Neural progenitor cell (in vitro differentiated cells): ENCODE measurements around the gene RAD51B.

Source experiments
- EZH2 ChIP-seq: fragments of 200-600 bp; sonication (generic); IDR thresholded peaks from 2 replicates; pipeline ENCODE4 v1.6.1; 2017; ENCODE audit warnings: antibody characterized with exemption, mild to moderate bottlenecking, moderate library complexity
- EZH2phosphoT487 ChIP-seq: fragments of 200-600 bp; sonication (generic); IDR thresholded peaks from 2 replicates; pipeline ENCODE4 v1.6.1; 2017; ENCODE audit warnings: antibody characterized with exemption
- TF ChIP-seq, protein P1 (sequence below): fragments of 200-600 bp; sonication (generic); IDR thresholded peaks from 2 replicates; pipeline ENCODE4 v1.5.1; 2017; ENCODE audit warnings: antibody characterized with exemption, mild to moderate bottlenecking

DNA sequence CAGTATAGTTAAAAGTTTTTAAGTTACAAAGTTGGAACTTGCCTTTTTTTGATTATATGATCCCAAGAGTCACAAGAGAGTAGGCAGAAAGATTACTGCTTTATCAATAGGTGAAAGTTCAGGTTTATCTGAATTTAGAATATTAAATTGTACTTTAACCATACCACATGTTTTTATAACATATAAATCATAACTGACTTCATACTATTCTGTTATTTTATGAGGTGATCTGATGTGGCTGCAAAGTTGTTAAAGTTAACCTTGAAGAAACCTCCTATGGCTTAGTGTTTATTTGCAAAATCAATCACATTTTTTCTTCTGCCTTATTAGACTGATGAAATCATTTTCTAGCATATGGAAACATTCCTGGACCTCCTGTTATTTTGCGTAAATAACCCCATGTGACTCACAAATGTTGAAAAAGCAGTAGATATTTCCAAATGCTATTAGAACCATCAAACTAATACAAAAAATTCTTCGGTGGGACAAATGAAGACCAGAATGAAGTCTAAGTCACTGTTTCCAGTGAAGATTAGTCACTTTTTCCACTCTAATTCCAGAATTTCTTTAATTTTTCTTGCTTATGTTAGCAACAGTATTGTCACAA is 132.1 kb downstream of the RAD51B start:
- TF ChIP-seq, protein P1, sequence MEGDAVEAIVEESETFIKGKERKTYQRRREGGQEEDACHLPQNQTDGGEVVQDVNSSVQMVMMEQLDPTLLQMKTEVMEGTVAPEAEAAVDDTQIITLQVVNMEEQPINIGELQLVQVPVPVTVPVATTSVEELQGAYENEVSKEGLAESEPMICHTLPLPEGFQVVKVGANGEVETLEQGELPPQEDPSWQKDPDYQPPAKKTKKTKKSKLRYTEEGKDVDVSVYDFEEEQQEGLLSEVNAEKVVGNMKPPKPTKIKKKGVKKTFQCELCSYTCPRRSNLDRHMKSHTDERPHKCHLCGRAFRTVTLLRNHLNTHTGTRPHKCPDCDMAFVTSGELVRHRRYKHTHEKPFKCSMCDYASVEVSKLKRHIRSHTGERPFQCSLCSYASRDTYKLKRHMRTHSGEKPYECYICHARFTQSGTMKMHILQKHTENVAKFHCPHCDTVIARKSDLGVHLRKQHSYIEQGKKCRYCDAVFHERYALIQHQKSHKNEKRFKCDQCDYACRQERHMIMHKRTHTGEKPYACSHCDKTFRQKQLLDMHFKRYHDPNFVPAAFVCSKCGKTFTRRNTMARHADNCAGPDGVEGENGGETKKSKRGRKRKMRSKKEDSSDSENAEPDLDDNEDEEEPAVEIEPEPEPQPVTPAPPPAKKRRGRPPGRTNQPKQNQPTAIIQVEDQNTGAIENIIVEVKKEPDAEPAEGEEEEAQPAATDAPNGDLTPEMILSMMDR: no peak
- TF ChIP-seq EZH2 (no peak), EZH2phosphoT487 (no peak)
